ENCODE data around the gene VSNL1. TPM values are rescaled to one million over a fixed set of nuclear protein-coding genes. Genes with fewer than 3 reads are reported as not detected.

Gene VSNL1
- total RNA-seq (1 to 10 TPM in 5 of 7 donors, under 1 TPM in 1, not detected in 1; 0.60 to 9.4 (median 4.0) TPM), polyA plus RNA-seq (1 to 10 TPM in 1 of 2 donors, under 1 TPM in 1; 0.41 to 2.8 TPM)
- long read RNA-seq, donor 1, transcript VSNL1-201 (4 exons, 1,892 nt): major isoform, 31 of 45 reads
- long read RNA-seq, donor 1, partial matches to known transcripts: 12 of 45 reads
- long read RNA-seq, donor 1, other reads (novel, unspliced or antisense): 2 of 45 reads
- long read RNA-seq, donor 2: 0 reads
- long read RNA-seq, donor 3, partial matches to known transcripts: 0 of 4 reads
- long read RNA-seq, donor 3, other reads (novel, unspliced or antisense): 1 of 4 reads

- H3K27ac ChIP-seq: peak within 1 kb of the TSS; percentile 30 to 65
- no peaks in the 10 kb centered on the region for H3K36me3 ChIP-seq
- H3K4me1 ChIP-seq (ENCODE audit: insufficient read depth): no peaks in the 10 kb centered on the region
- peak within 1 kb of the TSS; percentile 56 for H3K4me3 ChIP-seq
- intact Hi-C loops (cut with DNase I): no loop called here
- 0 to 1% (median 1%) methylated on average over 42 to 43 of the region's 43 CpGs for WGBS, 3 donors
- H3K9me3 ChIP-seq: no peaks in the 10 kb centered on the region
- no peaks in the 10 kb centered on the region for H3K27me3 ChIP-seq
- DNase-seq: peak; percentile 79 to 92 (median 86)
- TF ChIP-seq CTCF (IDR thresholded peaks at IDR 0.05) (no peak), POLR2A (IDR thresholded peaks at IDR 0.05) (no peak), EP300 (IDR thresholded peaks at IDR 0.05) (no peak)
These were observed at the start of gene VSNL1 for GRCh38 chr2:17540093-17540812. VSNL1 (plus strand) TSS chr2:17540696; CDS start chr2:17592075, 51,379 bp downstream.

- no peaks in the 10 kb centered on the region for H3K36me3 ChIP-seq
- intact Hi-C loops (cut with DNase I): no loop called here
- no peaks in the 10 kb centered on the region for H3K27me3 ChIP-seq
- no peak overlapping the region for H3K4me3 ChIP-seq
- TF ChIP-seq POLR2A (IDR thresholded peaks at IDR 0.05): no peak
- no peak for TF ChIP-seq EP300 (IDR thresholded peaks at IDR 0.05)
- no peak for TF ChIP-seq CTCF (IDR thresholded peaks at IDR 0.05)
- H3K4me1 ChIP-seq (ENCODE audit: insufficient read depth): no peaks in the 10 kb centered on the region
- no peak for DNase-seq
- WGBS, 3 donors: 25 to 46% (median 42%) methylated on average over 1 of the region's 1 CpG
- H3K9me3 ChIP-seq: no peaks in the 10 kb centered on the region
- H3K27ac ChIP-seq: no peak overlapping the region
These were observed 44.9 kb upstream of the VSNL1 start for GRCh38 chr2:17495590-17495989.

- no peaks in the 10 kb centered on the region for H3K4me1 ChIP-seq (ENCODE audit: insufficient read depth)
- H3K9me3 ChIP-seq: no peaks in the 10 kb centered on the region
- intact Hi-C loops (cut with DNase I): no loop called here
- no peaks in the 10 kb centered on the region for H3K36me3 ChIP-seq
- DNase-seq: no peak
- no peaks in the 10 kb centered on the region for H3K27me3 ChIP-seq
- no peak overlapping the region for H3K4me3 ChIP-seq
- 35 to 54% (median 46%) methylated on average over 1 of the region's 1 CpG for WGBS, 3 donors
- TF ChIP-seq EP300 (IDR thresholded peaks at IDR 0.05) (no peak), CTCF (IDR thresholded peaks at IDR 0.05) (no peak), POLR2A (IDR thresholded peaks at IDR 0.05) (no peak)
- H3K27ac ChIP-seq: no peak overlapping the region
These were observed 42.8 kb upstream of the VSNL1 start for GRCh38 chr2:17497718-17498117.

- TF ChIP-seq POLR2A (IDR thresholded peaks at IDR 0.05) (no peak), CTCF (IDR thresholded peaks at IDR 0.05) (no peak), EP300 (IDR thresholded peaks at IDR 0.05) (no peak)
- no peaks in the 10 kb centered on the region for H3K27me3 ChIP-seq
- no peak for DNase-seq
- H3K4me3 ChIP-seq: no peak overlapping the region
- H3K36me3 ChIP-seq: no peaks in the 10 kb centered on the region
- H3K9me3 ChIP-seq: no peaks in the 10 kb centered on the region
- H3K27ac ChIP-seq: no peak overlapping the region
- WGBS, 3 donors: 67 to 77% (median 71%) methylated on average over 2 of the region's 2 CpGs
- intact Hi-C loops (cut with DNase I): no loop called here
- no peaks in the 10 kb centered on the region for H3K4me1 ChIP-seq (ENCODE audit: insufficient read depth)
These were observed 33.5 kb upstream of the VSNL1 start for GRCh38 chr2:17506736-17507616.
